DMS79 (cell line): ENCODE results near the gene LY6G6C.
A peak's percentile ranks its signal among the peaks of the same experiment; 100 is the strongest.
"Not testable (repeated sequence)": the region's sequence is repeated elsewhere in the genome, so short reads cannot be mapped to it uniquely, and the experiment has no call there.

Source experiments
- DNase-seq: peaks from one replicate; lab custom pipeline; 2025; lab: John Stamatoyannopoulos, UW

The LY6G6C gene

GRCh38 chr6:31727034-31727716 lies 5.6 kb upstream of the LY6G6C start:
- DNase-seq: no peak

DNA sequence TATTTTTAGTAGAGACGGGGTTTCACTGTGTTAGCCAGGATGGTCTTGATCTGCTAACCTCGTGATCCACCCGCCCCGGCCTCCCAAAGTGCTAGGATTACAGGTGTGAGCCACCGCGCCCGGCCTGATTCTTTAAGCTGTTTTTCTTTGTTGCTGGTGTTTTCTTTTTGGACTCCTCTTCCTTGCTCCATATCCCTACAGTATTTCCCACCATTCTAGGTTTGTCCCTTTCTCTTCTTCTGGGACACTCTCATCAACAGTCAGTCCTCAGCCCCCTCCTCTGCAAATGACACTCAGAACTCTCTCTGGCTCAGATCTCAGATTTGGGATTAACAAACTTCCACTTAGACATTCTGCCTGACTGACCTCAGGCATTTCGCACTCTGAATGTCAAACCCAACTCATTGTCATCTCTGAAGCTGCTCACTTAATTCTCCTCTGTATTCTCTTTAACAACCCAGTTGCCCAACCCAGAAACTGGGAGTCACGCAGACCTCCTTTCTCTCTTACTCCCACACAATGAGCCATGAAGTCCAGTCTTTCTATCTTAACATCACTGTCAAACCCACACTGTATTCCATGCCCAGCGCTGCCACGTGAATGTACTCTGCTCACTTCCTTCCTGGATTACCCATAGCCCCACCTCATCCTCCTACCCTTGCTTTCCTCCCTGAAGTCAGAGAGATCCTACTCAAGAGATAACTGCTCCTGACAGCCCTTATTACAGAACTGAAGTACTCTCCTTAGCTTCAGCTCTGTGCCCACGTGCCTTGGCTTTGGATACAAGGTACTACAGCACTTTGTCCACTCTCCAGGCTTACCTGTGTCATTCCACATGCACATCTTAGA lies 4.2 kb upstream of the LY6G6C start:
- DNase-seq: no peak

- no peak for DNase-seq
These were observed 2.6 kb upstream of the LY6G6C start for GRCh38 chr6:31723980-31724691.

GRCh38 chr6:31723245-31723979 lies 1.9 kb upstream of the LY6G6C start, which contains the start of gene MPIG6B:
Gene MPIG6B (plus strand): TSS chr6:31723373. CDS start chr6:31723384, 11 bp downstream.
- DNase-seq: no peak

DNA sequence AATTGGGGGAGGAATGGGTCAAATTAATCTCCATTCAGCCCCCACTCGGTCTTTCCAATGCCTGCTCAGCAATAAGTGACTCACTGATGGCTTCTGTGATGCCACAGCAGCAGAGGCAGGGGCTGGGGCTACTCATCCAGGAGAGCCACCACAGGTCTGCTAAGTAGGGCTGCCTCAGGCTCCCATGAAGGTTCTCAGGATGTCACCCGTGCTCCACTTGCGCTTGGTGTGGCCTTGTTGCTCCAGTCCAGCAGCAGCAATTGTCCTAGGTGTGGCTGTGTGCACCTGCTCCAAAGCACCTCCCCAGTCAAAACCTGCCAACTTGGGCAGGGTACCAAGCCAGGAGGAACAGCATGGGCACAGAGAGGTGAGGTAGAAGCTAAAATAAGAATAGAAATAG lies 627 bp upstream of the LY6G6C start:
- no peak for DNase-seq

GRCh38 chr6:31720196-31720770 lies 1.3 kb downstream of the LY6G6C start:
- DNase-seq: no peak

- DNase-seq: no peak
These were observed 2.5 kb downstream of the LY6G6C start for GRCh38 chr6:31719001-31719400.

GRCh38 chr6:31718265-31718664 lies 3.3 kb downstream of the LY6G6C start:
- DNase-seq: peak; percentile 90

DNA sequence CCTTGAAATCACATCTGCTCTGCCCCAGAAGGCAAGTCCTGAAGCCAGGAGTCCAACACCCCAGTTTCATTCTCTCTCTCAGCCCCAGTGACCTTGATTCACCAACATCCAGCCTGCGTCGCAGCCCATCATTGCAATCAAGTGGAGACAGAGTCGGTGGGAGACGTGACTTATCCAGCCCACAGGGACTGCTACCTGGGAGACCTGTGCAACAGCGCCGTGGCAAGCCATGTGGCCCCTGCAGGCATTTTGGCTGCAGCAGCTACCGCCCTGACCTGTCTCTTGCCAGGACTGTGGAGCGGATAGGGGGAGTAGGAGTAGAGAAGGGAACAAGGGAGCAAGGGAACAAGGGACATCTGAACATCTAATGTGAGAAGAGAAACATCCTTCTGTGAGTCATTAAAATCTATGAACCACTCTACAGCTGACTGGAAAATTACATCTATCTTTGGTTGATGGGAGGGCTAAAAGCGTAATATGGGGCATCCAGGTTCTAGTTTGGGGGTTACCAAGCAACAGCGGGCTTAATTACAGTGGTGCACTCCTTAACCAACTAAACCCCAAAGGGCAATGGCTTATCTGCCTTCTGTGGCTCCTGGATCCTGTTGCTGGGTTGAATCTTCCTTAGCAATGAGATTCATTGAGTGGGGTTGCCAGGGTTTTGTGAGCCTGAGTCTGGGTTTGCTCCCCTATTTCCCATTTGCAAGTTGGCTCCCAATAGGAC lies 3.9 kb downstream of the LY6G6C start:
- DNase-seq: peak; percentile 30

DNA sequence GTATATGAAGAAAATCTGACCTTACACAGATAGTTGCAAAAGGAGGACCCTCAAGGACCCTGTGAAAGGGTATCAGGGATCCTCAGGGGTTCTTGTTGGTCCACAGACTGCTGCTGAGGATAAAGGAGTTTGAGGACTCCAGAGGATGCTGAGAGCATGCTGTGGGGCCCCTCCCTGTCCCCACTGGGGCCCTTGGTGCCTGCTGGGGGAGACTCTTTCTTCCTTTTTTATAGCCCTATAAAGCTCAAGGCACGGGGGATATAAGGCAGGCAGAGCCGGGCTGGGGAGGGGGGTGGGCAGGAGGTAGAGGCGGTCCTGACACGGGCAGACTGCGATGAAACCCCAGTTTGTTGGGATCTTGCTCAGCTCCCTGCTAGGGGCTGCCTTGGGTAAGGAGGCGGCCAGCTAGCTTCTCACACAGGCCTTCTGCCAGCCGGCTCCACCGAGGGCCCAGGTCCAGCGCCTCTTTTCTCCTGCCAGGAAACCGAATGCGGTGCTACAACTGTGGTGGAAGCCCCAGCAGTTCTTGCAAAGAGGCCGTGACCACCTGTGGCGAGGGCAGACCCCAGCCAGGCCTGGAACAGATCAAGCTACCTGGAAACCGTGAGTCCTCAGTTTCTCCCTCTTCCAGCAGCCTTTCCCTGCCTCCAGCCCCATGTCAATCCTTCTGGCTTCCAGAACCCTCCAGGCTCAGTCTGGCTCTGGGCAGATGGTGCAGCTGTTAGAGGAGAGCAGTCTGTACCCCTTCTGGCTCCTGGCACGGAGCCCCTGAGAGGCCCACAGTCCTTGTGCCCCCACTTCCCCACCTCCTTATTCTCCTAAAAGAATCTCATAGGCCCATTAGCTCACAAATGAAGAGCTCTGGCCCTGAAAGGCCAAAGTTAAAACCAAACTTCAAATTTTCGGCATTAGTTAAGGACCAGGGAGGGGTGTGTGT lies 6.3 kb downstream of the LY6G6C start, which contains the start of gene LY6G6D:
Gene LY6G6D (plus strand): TSS at position 327 of the 937 bp plus-strand sequence. CDS start 8 bp downstream, at position 335.
- DNase-seq: no peak

- DNase-seq: no peak
These were observed 7.4 kb downstream of the LY6G6C start for GRCh38 chr6:31713991-31714684.

DNA sequence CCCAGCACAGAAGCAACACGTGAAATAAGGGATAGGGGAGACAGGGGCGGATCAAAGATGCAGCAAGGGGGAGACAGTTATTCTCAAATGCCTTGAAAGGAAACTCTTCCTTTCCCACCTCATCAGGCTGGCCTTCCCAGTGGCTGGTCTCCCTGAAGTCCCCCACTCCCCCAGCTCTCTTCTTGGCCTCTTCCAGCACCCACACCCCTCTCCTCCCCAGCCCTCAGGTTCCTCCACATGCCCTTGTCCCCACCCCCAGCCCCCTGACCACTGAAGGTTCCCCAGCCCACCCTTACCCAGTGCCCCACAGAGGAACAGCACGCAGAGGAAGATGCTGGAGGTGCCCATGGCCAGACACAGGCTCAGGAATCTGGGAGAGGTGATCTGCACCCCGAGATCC lies 8.1 kb downstream of the LY6G6C start:
- no peak for DNase-seq

- no peak for DNase-seq
These were observed 9.2 kb downstream of the LY6G6C start for GRCh38 chr6:31712296-31712695.

- no peak for DNase-seq
These were observed 10.3 kb downstream of the LY6G6C start for GRCh38 chr6:31711233-31711632.

DNA sequence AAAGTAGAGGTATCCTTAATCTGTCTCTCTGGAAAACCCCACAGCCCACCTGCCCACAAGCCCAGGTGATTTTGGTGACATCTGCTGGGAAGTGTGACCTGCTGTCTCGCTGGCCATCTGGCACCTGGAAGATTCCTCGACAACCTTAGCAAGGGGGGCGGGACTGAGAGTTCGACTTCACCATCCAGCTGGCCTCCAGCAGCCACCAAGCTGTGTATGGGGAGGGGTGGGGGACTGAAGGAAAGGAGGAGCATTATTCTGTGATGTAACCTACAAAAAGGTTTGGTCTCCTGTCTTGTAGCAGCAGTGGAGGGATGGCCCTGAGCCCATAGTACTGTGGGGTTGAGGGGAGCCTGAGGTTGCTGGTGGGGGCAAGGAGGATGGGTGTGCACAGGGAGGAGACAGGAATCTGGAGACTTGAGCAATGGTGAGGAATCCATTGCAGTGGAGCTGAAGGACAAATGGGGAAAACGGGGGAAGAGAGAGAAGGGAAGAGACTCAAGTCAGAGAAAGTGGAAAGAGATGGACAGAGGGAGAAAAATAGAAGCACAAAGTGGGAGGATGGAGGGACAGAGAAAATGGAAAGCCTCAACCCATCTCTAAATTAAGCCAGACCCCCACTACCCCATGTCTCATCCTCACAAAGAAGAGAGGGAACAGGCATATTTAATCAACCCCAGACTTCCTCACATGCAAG lies 10.9 kb downstream of the LY6G6C start:
- no peak for DNase-seq

DNA sequence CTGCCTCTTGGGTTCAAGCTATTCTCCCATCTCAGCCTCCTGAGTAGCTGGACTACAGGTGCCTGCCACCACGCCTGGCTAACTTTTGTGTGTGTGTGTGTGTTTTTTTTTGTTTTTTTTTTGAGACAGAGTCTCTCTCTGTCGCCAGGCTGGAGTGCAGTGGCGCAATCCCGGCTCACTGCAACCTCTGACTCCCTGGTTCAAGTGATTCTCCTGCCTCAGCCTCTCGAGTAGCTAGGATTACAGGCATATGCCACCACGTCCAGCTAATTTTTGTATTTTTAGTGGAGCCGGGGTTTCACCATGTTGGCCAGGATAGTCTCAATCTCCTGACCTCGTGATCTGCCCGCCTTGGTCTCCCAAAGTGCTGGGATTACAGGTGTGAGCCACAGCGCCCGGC lies 12.4 kb downstream of the LY6G6C start:
- DNase-seq: not testable (repeated sequence)

DNA sequence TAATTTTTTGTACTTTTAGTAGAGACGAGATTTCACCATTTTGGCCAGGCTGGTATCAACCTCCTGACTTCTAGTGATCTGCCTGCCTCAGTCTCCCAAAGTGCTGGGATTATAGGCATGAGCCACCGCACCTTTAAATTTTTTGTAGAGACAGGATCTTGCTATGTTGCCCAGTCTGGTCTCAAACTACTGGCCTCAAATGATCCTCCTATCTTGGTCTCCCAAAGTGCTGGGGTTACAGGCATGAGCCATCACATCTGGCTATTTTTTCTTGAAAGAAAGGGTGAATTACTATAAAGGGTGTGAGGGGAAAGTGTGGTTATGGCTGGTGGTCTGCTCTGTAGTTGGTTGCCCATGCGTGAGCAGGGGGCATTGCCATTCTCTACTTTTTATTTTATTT lies 13.3 kb downstream of the LY6G6C start:
- DNase-seq: no peak

DNA sequence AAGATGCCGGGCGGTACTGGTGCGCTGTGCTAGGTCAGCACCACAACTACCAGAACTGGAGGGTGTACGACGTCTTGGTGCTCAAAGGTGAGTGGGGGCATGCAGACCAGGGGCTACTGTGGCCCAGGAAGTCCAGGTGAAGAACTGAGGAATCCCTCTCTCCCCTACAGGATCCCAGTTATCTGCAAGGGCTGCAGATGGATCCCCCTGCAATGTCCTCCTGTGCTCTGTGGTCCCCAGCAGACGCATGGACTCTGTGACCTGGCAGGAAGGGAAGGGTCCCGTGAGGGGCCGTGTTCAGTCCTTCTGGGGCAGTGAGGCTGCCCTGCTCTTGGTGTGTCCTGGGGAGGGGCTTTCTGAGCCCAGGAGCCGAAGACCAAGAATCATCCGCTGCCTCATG lies 13.8 kb downstream of the LY6G6C start:
- no peak for DNase-seq
